ENCODE data around the gene FTO. TPM values are rescaled to one million over a fixed set of nuclear protein-coding genes. Genes with fewer than 3 reads are reported as not detected.

The FTO gene
- total RNA-seq, 4 donors from 2014 or later: 70.9 to 89.7 (median 86.8) TPM

- ATAC-seq (ENCODE audit: low FRiP score): no peak
- DNase-seq (ENCODE audit: low spot score): no peak
- TF ChIP-seq, protein P1, sequence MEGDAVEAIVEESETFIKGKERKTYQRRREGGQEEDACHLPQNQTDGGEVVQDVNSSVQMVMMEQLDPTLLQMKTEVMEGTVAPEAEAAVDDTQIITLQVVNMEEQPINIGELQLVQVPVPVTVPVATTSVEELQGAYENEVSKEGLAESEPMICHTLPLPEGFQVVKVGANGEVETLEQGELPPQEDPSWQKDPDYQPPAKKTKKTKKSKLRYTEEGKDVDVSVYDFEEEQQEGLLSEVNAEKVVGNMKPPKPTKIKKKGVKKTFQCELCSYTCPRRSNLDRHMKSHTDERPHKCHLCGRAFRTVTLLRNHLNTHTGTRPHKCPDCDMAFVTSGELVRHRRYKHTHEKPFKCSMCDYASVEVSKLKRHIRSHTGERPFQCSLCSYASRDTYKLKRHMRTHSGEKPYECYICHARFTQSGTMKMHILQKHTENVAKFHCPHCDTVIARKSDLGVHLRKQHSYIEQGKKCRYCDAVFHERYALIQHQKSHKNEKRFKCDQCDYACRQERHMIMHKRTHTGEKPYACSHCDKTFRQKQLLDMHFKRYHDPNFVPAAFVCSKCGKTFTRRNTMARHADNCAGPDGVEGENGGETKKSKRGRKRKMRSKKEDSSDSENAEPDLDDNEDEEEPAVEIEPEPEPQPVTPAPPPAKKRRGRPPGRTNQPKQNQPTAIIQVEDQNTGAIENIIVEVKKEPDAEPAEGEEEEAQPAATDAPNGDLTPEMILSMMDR (IDR thresholded peaks at IDR 0.05): no peak
These were observed 129.1 kb downstream of the FTO start for GRCh38 chr16:53832896-53833544.

GRCh38 chr16:53836142-53836541 lies 132.2 kb downstream of the FTO start:
- ATAC-seq (ENCODE audit: low FRiP score): no peak
- TF ChIP-seq, protein P1 (IDR thresholded peaks at IDR 0.05): no peak
- DNase-seq (ENCODE audit: low spot score): no peak

GRCh38 chr16:53836680-53837079 lies 132.7 kb downstream of the FTO start:
- no peak for ATAC-seq (ENCODE audit: low FRiP score)
- TF ChIP-seq, protein P1 (IDR thresholded peaks at IDR 0.05): no peak
- no peak for DNase-seq (ENCODE audit: low spot score)

- no peak for ATAC-seq (ENCODE audit: low FRiP score)
- TF ChIP-seq, protein P1 (IDR thresholded peaks at IDR 0.05): no peak
- DNase-seq (ENCODE audit: low spot score): no peak
These were observed 133.5 kb downstream of the FTO start for GRCh38 chr16:53837426-53837825.

DNA sequence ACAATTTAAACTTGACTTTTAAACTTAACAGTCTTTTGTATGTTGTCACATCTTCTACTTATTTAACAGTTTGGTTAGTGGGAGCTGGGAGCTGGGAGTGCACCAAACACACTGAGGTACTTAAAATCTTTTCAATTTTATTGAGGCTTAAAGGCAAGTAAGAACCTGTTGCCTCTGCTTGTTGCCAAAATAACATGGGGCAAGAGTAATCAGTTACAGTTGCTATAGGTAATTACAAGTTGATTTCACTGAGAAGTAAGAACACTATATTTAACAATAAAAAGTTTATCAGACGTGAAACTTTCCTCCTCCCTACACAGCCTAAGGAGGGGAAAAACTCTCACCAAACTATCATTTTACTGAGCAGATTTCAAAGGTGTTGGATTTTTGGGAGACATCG lies 135.2 kb downstream of the FTO start:
- TF ChIP-seq, protein P1 (IDR thresholded peaks at IDR 0.05): no peak
- no peak for ATAC-seq (ENCODE audit: low FRiP score)
- no peak for DNase-seq (ENCODE audit: low spot score)

- no peak for DNase-seq (ENCODE audit: low spot score)
These were observed 136.5 kb downstream of the FTO start for GRCh38 chr16:53840456-53840855.

DNA sequence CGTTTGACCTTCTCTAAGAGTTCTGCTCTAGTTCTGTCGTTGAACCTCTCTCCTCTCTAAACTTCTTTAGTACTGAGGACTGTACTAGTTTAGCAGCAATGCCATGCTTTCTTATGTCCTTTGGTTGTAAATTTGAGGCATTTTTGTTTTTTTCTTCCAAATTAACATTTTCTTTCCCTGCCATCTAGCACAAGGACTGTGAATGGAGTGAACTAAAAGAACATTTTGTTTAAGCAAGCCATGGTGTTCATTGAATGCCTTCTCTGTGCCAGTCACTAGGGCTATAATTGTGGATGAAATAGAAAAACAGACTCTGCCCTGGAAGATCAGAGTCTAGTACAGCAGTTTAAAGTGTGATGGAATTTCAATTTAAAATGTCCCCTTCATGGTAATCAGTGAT lies 137.9 kb downstream of the FTO start:
- ATAC-seq (ENCODE audit: low FRiP score) (no peak), DNase-seq (ENCODE audit: low spot score) (no peak)
- TF ChIP-seq, protein P1 (IDR thresholded peaks at IDR 0.05): no peak

More at GRCh38 chr16:53840456-53840855, 136.5 kb downstream of the FTO start:
- TF ChIP-seq, protein P1 (IDR thresholded peaks at IDR 0.05): no peak
- ATAC-seq (ENCODE audit: low FRiP score): no peak

All from omental fat pad (tissue), 4 donors.